Stimulated activated CD4-positive, alpha-beta T cell treated with anti-CD3 and anti-CD28 coated beads, Interleukin-4, amount 100 ng/mL, for 24 hours (primary cell): ENCODE data around the gene MYBPH.

Experiments
- DNase-seq: peaks from one replicate; pipeline ENCODE4 v3.0.0-alpha.2; 2020

The MYBPH gene

GRCh38 chr1:203178083-203178482 is 2.5 kb upstream of the MYBPH start:
- DNase-seq: no peak

- no peak for DNase-seq
Measured at GRCh38 chr1:203177470-203178039, 1.9 kb upstream of the MYBPH start.

DNA sequence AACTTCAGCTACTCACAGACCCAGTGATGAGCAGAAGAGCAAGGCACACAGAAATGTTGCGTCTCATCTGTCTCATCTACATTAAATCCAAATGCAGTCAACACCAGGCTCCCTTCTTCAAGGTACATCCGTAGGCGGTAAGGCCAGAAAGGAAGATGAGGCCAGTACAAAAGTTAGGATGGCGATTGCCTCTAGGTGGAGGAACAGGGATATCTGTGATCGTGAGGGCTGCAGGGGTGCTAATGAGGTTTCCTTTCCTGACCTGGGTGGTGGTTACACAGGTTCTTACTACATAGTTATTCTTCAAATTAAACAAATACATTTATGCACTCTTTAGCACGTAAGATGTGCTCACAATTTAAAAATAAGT is 1.4 kb upstream of the MYBPH start:
- no peak for DNase-seq

- DNase-seq: no peak
Measured at GRCh38 chr1:203176273-203177035, 828 bp upstream of the MYBPH start.

DNA sequence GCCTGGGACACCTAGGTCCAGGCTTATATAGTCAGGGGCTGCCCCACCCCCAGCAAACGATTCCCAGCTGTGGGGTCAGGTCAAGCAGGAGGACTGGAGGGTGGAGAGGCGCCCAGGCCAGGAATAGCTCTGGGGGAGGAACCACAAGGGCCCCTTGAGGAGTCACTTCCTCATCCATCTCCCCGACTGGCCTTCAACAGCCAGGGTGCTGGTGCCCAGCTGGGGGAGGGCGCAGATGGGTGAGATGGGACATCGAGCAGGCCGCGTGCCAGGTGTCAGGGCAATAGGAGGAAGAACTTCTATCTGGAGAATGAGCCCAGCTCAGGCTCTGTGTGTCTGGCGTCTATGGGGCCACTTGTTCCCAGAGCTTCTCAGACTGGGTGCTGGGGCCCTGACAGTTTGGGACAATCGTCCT is 208 bp upstream of the MYBPH start:
- DNase-seq: no peak

GRCh38 chr1:203174324-203174985 is 1.2 kb downstream of the MYBPH start:
- DNase-seq: no peak

GRCh38 chr1:203173566-203173965 is 2.1 kb downstream of the MYBPH start:
- DNase-seq: no peak

DNA sequence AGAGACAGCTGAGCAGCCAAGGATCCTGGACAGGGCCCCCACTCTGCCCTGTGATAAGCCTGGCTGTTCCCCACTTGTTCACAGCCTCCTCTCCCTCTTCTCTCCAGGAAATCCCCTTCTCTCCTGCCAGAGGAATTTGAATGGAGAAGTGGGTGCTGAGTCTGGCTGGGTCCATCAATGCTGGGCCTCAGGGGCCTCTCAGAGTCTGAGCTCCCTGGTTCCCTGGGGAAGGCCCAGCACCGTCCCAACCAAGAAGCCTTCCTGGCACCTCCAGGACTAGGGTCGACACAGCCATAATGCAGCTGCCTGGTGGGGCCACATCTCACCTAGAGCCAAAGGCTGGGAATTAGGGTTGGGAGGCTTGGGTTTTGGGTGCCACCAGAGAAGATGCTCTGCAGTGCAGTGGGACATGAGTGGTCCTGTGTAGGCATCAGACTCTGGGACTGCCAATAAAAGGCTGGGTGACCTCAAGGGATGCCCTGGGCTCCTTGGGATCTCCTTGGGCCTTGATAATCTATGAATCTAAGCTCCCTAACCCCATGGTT is 2.5 kb downstream of the MYBPH start:
- no peak for DNase-seq

- DNase-seq: peak; percentile 52
Measured at GRCh38 chr1:203172184-203173010, 3.2 kb downstream of the MYBPH start.

DNA sequence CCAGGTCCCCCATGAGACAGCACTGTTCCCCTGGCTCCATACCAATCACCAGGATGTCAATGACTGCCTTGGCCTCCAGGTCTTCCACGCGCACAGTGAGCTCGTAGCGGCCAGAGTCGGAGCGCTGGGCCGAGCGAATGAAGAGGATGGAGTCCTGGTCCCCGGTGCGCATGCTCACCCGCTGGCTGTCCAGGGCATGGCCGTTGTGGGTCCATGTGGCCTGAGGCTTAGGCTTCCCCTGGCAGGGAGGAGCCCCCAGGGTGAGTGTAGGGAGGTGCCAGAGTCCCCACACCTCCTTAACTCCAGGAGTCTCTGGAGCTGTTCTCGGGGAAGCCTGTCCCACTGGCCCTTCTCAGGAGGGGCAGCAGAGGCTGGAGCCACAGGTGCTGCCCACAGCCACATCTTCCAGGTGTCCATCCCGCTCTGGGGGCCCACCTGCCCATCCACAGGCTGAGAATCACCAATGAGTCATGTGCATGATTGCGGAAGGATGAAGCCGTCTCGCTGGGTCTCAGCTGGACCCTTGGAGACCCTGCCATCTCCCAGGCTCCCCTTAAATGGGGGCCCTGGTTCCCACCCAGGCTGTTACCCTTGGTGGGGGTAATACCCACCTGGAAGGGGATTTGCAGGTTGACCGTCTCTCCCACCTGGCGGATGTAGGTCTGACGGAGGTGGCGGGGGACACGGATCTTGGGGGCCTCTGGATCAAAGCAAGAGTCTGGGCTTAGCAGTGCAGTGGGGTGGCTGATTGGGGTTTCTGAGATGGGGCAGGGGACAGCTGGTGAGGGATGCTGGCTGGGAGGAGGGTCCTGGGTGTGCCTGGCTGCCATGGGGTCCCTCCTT is 4.1 kb downstream of the MYBPH start:
- DNase-seq: no peak

GRCh38 chr1:203170625-203171330 is 4.8 kb downstream of the MYBPH start:
- DNase-seq: no peak

- no peak for DNase-seq
Measured at GRCh38 chr1:203169770-203170520, 5.7 kb downstream of the MYBPH start.

GRCh38 chr1:203168991-203169390 is 6.6 kb downstream of the MYBPH start:
- no peak for DNase-seq

DNA sequence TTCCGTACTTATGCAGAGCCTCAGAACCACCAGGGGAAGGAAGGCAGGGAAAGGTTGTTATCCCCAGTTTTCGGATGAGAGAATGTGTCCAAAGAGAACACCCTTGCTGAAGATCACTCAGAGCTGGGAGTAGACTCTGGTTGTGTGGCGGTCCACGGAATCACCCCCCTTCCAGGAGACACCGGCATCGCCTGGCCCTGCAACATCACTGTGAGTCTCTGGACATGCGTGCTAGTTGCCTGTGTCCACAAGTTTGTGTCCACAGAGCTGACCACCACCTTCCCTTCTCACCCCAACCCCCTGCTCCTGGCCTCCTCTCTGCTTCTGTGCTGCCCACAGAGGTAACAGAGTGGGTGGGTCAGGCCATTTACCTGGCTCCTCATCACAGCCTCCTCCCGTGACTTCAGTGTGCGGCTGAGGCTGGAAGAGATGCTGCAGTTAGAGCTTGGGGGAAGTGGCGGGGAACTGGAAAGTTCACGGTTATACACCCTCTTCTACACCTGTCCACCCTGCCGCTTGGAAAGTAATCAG is 7.3 kb downstream of the MYBPH start:
- DNase-seq: no peak

DNA sequence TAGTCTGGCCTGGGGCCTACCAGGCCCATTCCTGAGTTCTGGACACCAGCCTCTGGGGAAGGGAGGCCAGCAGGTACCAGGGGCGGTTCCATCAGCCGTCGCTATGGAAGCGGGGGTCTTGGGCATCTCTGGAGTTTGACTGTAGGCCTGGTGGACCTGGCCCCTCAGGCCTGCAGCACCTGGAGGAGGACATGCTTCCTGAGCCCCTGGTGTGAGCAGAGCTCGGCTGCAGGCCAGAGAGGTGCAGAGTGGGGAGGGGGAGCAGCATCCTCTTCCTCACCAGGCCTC is 7.8 kb downstream of the MYBPH start:
- no peak for DNase-seq

DNA sequence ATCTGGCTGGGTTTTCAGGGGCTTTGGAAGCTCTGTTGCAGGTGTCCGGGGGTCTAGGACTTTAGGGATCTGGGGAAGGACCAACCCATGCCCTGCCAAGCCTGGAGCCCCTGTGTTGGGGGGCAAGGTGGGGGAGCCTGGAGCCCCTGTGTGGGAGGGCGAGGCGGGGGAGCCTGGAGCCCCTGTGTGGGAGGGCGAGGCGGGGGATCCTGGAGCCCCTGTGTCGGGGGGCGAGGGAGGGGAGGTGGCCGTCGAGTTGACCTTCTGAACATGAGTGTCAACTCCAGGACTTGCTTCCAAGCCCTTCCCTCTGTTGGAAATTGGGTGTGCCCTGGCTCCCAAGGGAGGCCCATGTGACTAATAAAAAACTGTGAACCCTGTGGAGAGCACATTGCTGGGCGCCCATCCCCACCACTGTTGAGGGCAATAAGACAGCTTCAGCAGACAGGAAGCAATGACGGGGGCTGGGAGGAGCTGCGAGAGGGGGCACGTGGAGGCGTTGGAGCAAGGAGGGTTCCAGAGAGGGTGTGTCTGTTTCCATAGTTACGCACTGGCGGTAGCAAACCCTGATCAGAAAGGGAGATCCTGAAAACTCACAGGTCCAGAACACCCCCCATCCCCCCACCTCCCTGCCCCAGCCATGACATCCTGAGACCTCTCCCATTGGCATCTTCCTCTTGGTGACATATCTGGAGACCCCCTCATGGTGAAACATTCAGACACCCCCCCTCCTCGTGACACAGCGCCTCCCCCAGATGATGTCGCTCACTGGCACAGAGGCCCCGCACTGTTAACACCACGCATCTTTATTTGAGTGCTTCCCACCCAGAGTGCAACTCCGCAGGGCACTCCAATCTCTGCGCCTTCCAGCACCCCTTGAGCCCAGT is 8.4 kb downstream of the MYBPH start:
- no peak for DNase-seq

DNA sequence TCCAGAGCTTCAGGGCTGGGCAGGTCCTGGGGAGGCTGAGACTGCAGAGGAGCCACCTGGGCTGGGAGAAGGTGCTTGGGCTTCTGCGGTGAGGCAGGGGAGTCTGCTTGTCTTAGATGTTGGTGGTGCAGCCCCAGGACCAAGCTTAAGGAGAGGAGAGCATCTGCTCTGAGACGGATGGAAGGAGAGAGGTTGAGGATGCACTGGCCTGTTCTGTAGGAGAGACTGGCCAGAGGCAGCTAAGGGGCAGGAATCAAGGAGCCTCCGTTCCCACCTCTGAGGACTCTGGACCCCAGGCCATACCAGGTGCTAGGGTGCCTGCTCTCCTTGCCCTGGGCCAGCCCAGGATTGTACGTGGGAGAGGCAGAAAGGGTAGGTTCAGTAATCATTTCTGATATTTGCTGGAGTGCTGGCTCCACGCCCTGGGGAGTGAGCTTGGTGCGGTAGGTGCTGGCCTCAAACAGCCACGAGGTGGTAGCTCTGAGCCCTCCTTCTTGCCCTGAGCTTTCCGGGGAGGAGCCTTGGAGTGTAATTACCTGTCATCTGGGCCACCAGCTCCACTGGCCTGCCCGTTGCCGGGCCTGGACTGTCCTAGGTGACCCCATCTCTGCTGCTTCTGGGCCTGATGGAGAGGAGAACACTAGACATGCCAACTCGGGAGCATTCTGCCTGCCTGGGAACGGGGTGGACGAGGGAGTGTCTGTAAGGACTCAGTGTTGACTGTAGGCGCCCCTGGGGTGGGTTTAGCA is 9.3 kb downstream of the MYBPH start:
- DNase-seq: no peak

DNA sequence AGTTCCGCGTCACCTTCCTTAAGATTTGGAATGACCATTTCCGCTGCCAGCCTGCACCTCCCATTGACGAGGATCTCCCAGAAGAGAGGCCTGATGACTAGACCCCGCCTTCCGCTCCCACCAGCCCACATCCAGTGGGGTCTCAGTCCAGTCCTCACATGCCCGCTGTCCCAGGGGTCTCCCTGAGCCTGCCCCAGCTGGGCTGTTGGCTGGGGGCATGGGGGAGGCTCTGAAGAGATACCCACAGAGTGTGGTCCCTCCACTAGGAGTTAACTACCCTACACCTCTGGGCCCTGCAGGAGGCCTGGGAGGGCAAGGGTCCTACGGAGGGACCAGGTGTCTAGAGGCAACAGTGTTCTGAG is 9.8 kb downstream of the MYBPH start:
- no peak for DNase-seq
